ENCODE measurements around the gene GAS1. TPM values are rescaled to one million over a fixed set of nuclear protein-coding genes. Genes with fewer than 3 reads are reported as not detected.
A peak's percentile ranks its signal among the peaks of the same experiment; 100 is the strongest.

GAS1 gene
- total and polyA plus RNA-seq, 2 of the 8 experiments (the other 6 are each of a cell fraction or from before 2014, with no cell fraction given): 2.8 to 5.7 TPM

- WGBS, 2 experiments (ENCODE audit: extremely low coverage in 1 of 2, insufficient coverage in 1 of 2, insufficient read length in 1 of 2, insufficient replicate concordance in 2 of 2, low coverage in 1 of 2, low lambda C conversion rate in 2 of 2, missing lambda C conversion rate in 1 of 2): 49% methylated on average over 2 of the region's 2 CpGs; no CpG with 5 or more reads in 1 of the 2 experiments
- peak; percentile 82 for FAIRE-seq
- DNase-seq (ENCODE audit: low read depth in 1 of 2, low spot score in 2 of 2): no peak
- peaks cover 7% of the 10 kb centered on the region for H3K23me2 ChIP-seq (ENCODE audit: low read depth, low read length)
- CTCF ChIA-PET (ENCODE audit: partially characterized antibody): interaction anchor here (0.5 to 1.2 kb wide), 6 partner anchors 18 to 1931 kb away, joined by 3 to 5 read pairs (median 3); no protein-coding TSS in a partner anchor
- H3K79me2 ChIP-seq (ENCODE audit: control insufficient read depth in 1 of 2, insufficient read depth in 2 of 2, low read length in 2 of 2): peaks cover 0 to 6% of the 10 kb centered on the region in 2 experiments; a peak in 1 of 4 replicates
- POLR2A ChIA-PET (ENCODE audit: partially characterized antibody): interaction anchor here (0.9 kb wide), 1 partner anchor 101 kb away, joined by 4 read pairs; no protein-coding TSS in a partner anchor
- H4K20me1 ChIP-seq (replicated peaks in 1 of 2; ENCODE audit: control insufficient read depth in 1 of 2, insufficient read depth in 2 of 2, low read length in 2 of 2): peaks cover 0 to 2% of the 10 kb centered on the region in 2 experiments
- peaks cover 2 to 33% (median 13%) of the 10 kb centered on the region in 4 experiments; a peak in 5 of 7 replicates for H3K27me3 ChIP-seq (replicated peaks in 1 of 4; ENCODE audit: control insufficient read depth in 3 of 4, extremely low read depth in 1 of 4, insufficient read depth in 3 of 4, low read length in 3 of 4)
- H3K9ac ChIP-seq (replicated peaks in 1 of 4; ENCODE audit: extremely low read depth in 1 of 4, low read depth in 3 of 4, low read length in 3 of 4): no peak overlapping the region
- no peak overlapping the region for H3K4ac ChIP-seq (replicated peaks; ENCODE audit: insufficient read length, low read depth, low read length)
- no peak overlapping the region for H2BK15ac ChIP-seq (ENCODE audit: low read length)
- H3K4me2 ChIP-seq (ENCODE audit: insufficient read depth in 1 of 2, low read depth in 2 of 2, low read length in 2 of 2): peak overlapping the region; percentile 25 to 51
- H3K4me3 ChIP-seq (ENCODE audit: extremely low read depth in 1 of 4, insufficient read depth in 2 of 4, low read depth in 3 of 4, low read length in 4 of 4): peak overlapping the region in 2 of 4 experiments; percentile 14 to 32; a peak in 1 of 8 replicates
- no peak overlapping the region for H3K56ac ChIP-seq (replicated peaks; ENCODE audit: insufficient read length, low read depth, low read length)
- no peak overlapping the region for H2AFZ ChIP-seq (ENCODE audit: low read length)
- H3K36me3 ChIP-seq (ENCODE audit: control insufficient read depth in 2 of 4, insufficient read depth in 4 of 4, low read length in 3 of 4): no peaks in the 10 kb centered on the region
- H2BK12ac ChIP-seq (ENCODE audit: low read depth, low read length): peak overlapping the region; percentile 70
- no peak overlapping the region for H2AK5ac ChIP-seq (ENCODE audit: low read depth, low read length)
- H2BK20ac ChIP-seq (ENCODE audit: low read length): no peak overlapping the region
- H2BK120ac ChIP-seq (replicated peaks; ENCODE audit: low read depth, low read length): no peak overlapping the region
- H3K27ac ChIP-seq (ENCODE audit: low read depth, low read length): no peak overlapping the region
- H3K4me1 ChIP-seq (replicated peaks in 1 of 4; ENCODE audit: control insufficient read depth in 3 of 4, insufficient read depth in 4 of 4, low read length in 3 of 4): peaks cover 2 to 24% (median 20%) of the 10 kb centered on the region in 4 experiments; a peak in 6 of 7 replicates
- no peak overlapping the region for H3K23ac ChIP-seq (ENCODE audit: insufficient read length)
- H4K8ac ChIP-seq (ENCODE audit: extremely low read depth, insufficient read depth, low read length): no peak overlapping the region
- no peaks in the 10 kb centered on the region for H3K79me1 ChIP-seq (ENCODE audit: low read depth, low read length)
- no peak overlapping the region for H3K18ac ChIP-seq (ENCODE audit: extremely low read depth, low read length)
- no peak overlapping the region for H4K91ac ChIP-seq (replicated peaks; ENCODE audit: insufficient read length, low read length)
- no peaks in the 10 kb centered on the region for H3K9me3 ChIP-seq (ENCODE audit: insufficient read depth in 2 of 2, low read depth in 1 of 2, low read length in 1 of 2)
- H2BK5ac ChIP-seq (ENCODE audit: low read depth, low read length): no peak overlapping the region
- no peak overlapping the region for H4K5ac ChIP-seq (ENCODE audit: insufficient read length, low read depth, low read length)
- no peak overlapping the region for H3K14ac ChIP-seq (ENCODE audit: insufficient read length)
- TF ChIP-seq CTBP2 (IDR thresholded peaks at IDR 0.05; ENCODE audit: borderline replicate concordance, insufficient read depth, insufficient read length, low read length) (no peak), E2F6 (IDR thresholded peaks at IDR 0.05) (no peak), SRF (IDR thresholded peaks at IDR 0.05; ENCODE audit: low read depth, low read length) (no peak), TAF1 (IDR thresholded peaks at IDR 0.05; ENCODE audit: low read depth, low read length) (no peak), CEBPB (IDR thresholded peaks at IDR 0.05; ENCODE audit: low read depth, low read length) (no peak), RNF2 (IDR thresholded peaks at IDR 0.05; ENCODE audit: borderline replicate concordance, low read depth, low read length, missing control alignments, poor library complexity, severe bottlenecking) (no peak), ZNF274 (IDR thresholded peaks at IDR 0.05; ENCODE audit: borderline replicate concordance, extremely low read depth, low read length) (no peak), BACH1 (IDR thresholded peaks at IDR 0.05; ENCODE audit: low read length) (no peak), MAX (IDR thresholded peaks at IDR 0.05) (no peak), GABPA (IDR thresholded peaks at IDR 0.05; ENCODE audit: borderline replicate concordance, insufficient read depth, low read length) (no peak), YY1 (IDR thresholded peaks at IDR 0.05; ENCODE audit: low read depth, low read length) (no peak)
Measured at GRCh38 chr9:86941197-86941596, 6.1 kb downstream of the GAS1 start.
